ENCODE results near the gene SNTG2. TPM values are rescaled to one million over a fixed set of nuclear protein-coding genes. Genes with fewer than 3 reads are reported as not detected.

Gene SNTG2
- total RNA-seq, 2 experiments from 2014 or later = 0.57 to 1.0 TPM

- CTCF ChIA-PET = no interaction called here
- Mint-ChIP-seq H3K27ac (no peak overlapping the region), H3K4me1 (ENCODE audit: low read depth) (peaks cover 17% of the 10 kb centered on the region), H3K4me3 (no peak overlapping the region), H3K27me3 (ENCODE audit: low read depth) (peaks cover 6% of the 10 kb centered on the region), H3K9me3 (no peaks in the 10 kb centered on the region), H3K36me3 (ENCODE audit: low read depth) (no peaks in the 10 kb centered on the region)
- intact Hi-C loops (cut with micrococcal nuclease) = no loop called here
- no peak for DNase-seq
Observed at GRCh38 chr2:987789-988188, 37.1 kb downstream of the SNTG2 start.

GRCh38 chr2:989781-990467, 39.3 kb downstream of the SNTG2 start:
- no peak overlapping the region for H3K27ac Mint-ChIP-seq
- H3K9me3 Mint-ChIP-seq = no peaks in the 10 kb centered on the region
- peaks cover 10% of the 10 kb centered on the region for H3K4me1 Mint-ChIP-seq (ENCODE audit: low read depth)
- H3K36me3 Mint-ChIP-seq (ENCODE audit: low read depth) = no peaks in the 10 kb centered on the region
- CTCF ChIA-PET = no interaction called here
- intact Hi-C loops (cut with micrococcal nuclease) = no loop called here
- no peak overlapping the region for H3K4me3 Mint-ChIP-seq
- H3K27me3 Mint-ChIP-seq (ENCODE audit: low read depth) = no peaks in the 10 kb centered on the region
- DNase-seq = no peak

GRCh38 chr2:990970-991369, 40.3 kb downstream of the SNTG2 start:
- CTCF ChIA-PET = no interaction called here
- no peaks in the 10 kb centered on the region for H3K9me3 Mint-ChIP-seq
- intact Hi-C loops (cut with micrococcal nuclease) = no loop called here
- no peak overlapping the region for H3K27ac Mint-ChIP-seq
- H3K36me3 Mint-ChIP-seq (ENCODE audit: low read depth) = no peaks in the 10 kb centered on the region
- H3K4me3 Mint-ChIP-seq = no peak overlapping the region
- DNase-seq = no peak
- H3K4me1 Mint-ChIP-seq (ENCODE audit: low read depth) = peaks cover 3% of the 10 kb centered on the region
- peaks cover 7% of the 10 kb centered on the region for H3K27me3 Mint-ChIP-seq (ENCODE audit: low read depth)

GRCh38 chr2:1002350-1002749, 51.7 kb downstream of the SNTG2 start:
- intact Hi-C loops (cut with micrococcal nuclease) = no loop called here
- Mint-ChIP-seq H3K4me3 (no peak overlapping the region), H3K36me3 (ENCODE audit: low read depth) (peaks cover 5% of the 10 kb centered on the region), H3K9me3 (peaks cover 8% of the 10 kb centered on the region), H3K27ac (no peak overlapping the region), H3K4me1 (ENCODE audit: low read depth) (no peaks in the 10 kb centered on the region), H3K27me3 (ENCODE audit: low read depth) (peaks cover 9% of the 10 kb centered on the region)
- no peak for DNase-seq
- CTCF ChIA-PET = no interaction called here

GRCh38 chr2:1004398-1004797, 53.7 kb downstream of the SNTG2 start:
- Mint-ChIP-seq H3K27me3 (ENCODE audit: low read depth) (peaks cover 3% of the 10 kb centered on the region), H3K4me1 (ENCODE audit: low read depth) (no peaks in the 10 kb centered on the region), H3K4me3 (no peak overlapping the region), H3K36me3 (ENCODE audit: low read depth) (no peaks in the 10 kb centered on the region), H3K27ac (no peak overlapping the region), H3K9me3 (no peaks in the 10 kb centered on the region)
- CTCF ChIA-PET = no interaction called here
- peak; percentile 15 for DNase-seq
- intact Hi-C loops (cut with micrococcal nuclease) = no loop called here

GRCh38 chr2:1010415-1010930, 59.8 kb downstream of the SNTG2 start:
- Mint-ChIP-seq H3K4me3 (no peak overlapping the region), H3K27ac (no peak overlapping the region), H3K27me3 (ENCODE audit: low read depth) (peaks cover 13% of the 10 kb centered on the region), H3K9me3 (no peaks in the 10 kb centered on the region), H3K36me3 (ENCODE audit: low read depth) (no peaks in the 10 kb centered on the region), H3K4me1 (ENCODE audit: low read depth) (peaks cover 10% of the 10 kb centered on the region)
- DNase-seq = no peak
- intact Hi-C loops (cut with micrococcal nuclease) = no loop called here
- CTCF ChIA-PET = no interaction called here

GRCh38 chr2:1011006-1011405, 60.4 kb downstream of the SNTG2 start:
- CTCF ChIA-PET = no interaction called here
- intact Hi-C loops (cut with micrococcal nuclease) = no loop called here
- no peak overlapping the region for H3K4me3 Mint-ChIP-seq
- DNase-seq = no peak
- H3K27ac Mint-ChIP-seq = no peak overlapping the region
- no peaks in the 10 kb centered on the region for H3K9me3 Mint-ChIP-seq
- H3K36me3 Mint-ChIP-seq (ENCODE audit: low read depth) = no peaks in the 10 kb centered on the region
- H3K27me3 Mint-ChIP-seq (ENCODE audit: low read depth) = peaks cover 13% of the 10 kb centered on the region
- peaks cover 10% of the 10 kb centered on the region for H3K4me1 Mint-ChIP-seq (ENCODE audit: low read depth)

GRCh38 chr2:1011985-1012384, 61.3 kb downstream of the SNTG2 start:
- no peak for DNase-seq
- H3K27me3 Mint-ChIP-seq (ENCODE audit: low read depth) = peaks cover 9% of the 10 kb centered on the region
- peaks cover 10% of the 10 kb centered on the region for H3K4me1 Mint-ChIP-seq (ENCODE audit: low read depth)
- H3K36me3 Mint-ChIP-seq (ENCODE audit: low read depth) = no peaks in the 10 kb centered on the region
- CTCF ChIA-PET = no interaction called here
- no peak overlapping the region for H3K27ac Mint-ChIP-seq
- intact Hi-C loops (cut with micrococcal nuclease) = no loop called here
- no peak overlapping the region for H3K4me3 Mint-ChIP-seq
- no peaks in the 10 kb centered on the region for H3K9me3 Mint-ChIP-seq

GRCh38 chr2:1014802-1015201, 64.2 kb downstream of the SNTG2 start:
- no peaks in the 10 kb centered on the region for H3K36me3 Mint-ChIP-seq (ENCODE audit: low read depth)
- no peak overlapping the region for H3K27ac Mint-ChIP-seq
- no peak overlapping the region for H3K4me3 Mint-ChIP-seq
- H3K27me3 Mint-ChIP-seq (ENCODE audit: low read depth) = peaks cover 7% of the 10 kb centered on the region
- intact Hi-C loops (cut with micrococcal nuclease) = no loop called here
- H3K4me1 Mint-ChIP-seq (ENCODE audit: low read depth) = peaks cover 8% of the 10 kb centered on the region
- no peaks in the 10 kb centered on the region for H3K9me3 Mint-ChIP-seq
- CTCF ChIA-PET = no interaction called here
- DNase-seq = no peak

GRCh38 chr2:1016500-1016899, 65.9 kb downstream of the SNTG2 start:
- no peaks in the 10 kb centered on the region for H3K36me3 Mint-ChIP-seq (ENCODE audit: low read depth)
- no peaks in the 10 kb centered on the region for H3K9me3 Mint-ChIP-seq
- H3K4me1 Mint-ChIP-seq (ENCODE audit: low read depth) = no peaks in the 10 kb centered on the region
- H3K27me3 Mint-ChIP-seq (ENCODE audit: low read depth) = no peaks in the 10 kb centered on the region
- CTCF ChIA-PET = no interaction called here
- no peak for DNase-seq
- H3K27ac Mint-ChIP-seq = no peak overlapping the region
- intact Hi-C loops (cut with micrococcal nuclease) = no loop called here
- H3K4me3 Mint-ChIP-seq = no peak overlapping the region

- H3K9me3 Mint-ChIP-seq = no peaks in the 10 kb centered on the region
- intact Hi-C loops (cut with micrococcal nuclease) = no loop called here
- no peaks in the 10 kb centered on the region for H3K36me3 Mint-ChIP-seq (ENCODE audit: low read depth)
- no peak overlapping the region for H3K4me3 Mint-ChIP-seq
- no peak for DNase-seq
- no peak overlapping the region for H3K27ac Mint-ChIP-seq
- H3K4me1 Mint-ChIP-seq (ENCODE audit: low read depth) = no peaks in the 10 kb centered on the region
- CTCF ChIA-PET = no interaction called here
- no peaks in the 10 kb centered on the region for H3K27me3 Mint-ChIP-seq (ENCODE audit: low read depth)
Observed at GRCh38 chr2:1017827-1018226, 67.2 kb downstream of the SNTG2 start.

GRCh38 chr2:1020206-1020605, 69.6 kb downstream of the SNTG2 start:
- Mint-ChIP-seq H3K4me1 (ENCODE audit: low read depth) (no peaks in the 10 kb centered on the region), H3K27me3 (ENCODE audit: low read depth) (no peaks in the 10 kb centered on the region), H3K27ac (no peak overlapping the region), H3K4me3 (no peak overlapping the region), H3K36me3 (ENCODE audit: low read depth) (no peaks in the 10 kb centered on the region), H3K9me3 (no peaks in the 10 kb centered on the region)
- CTCF ChIA-PET = interaction anchor here (0.7 to 1.4 kb wide), 2 partner anchors 120 to 155 kb away, joined by 4 to 5 read pairs; no protein-coding TSS in a partner anchor
- intact Hi-C loops (cut with micrococcal nuclease) = no loop called here
- no peak for DNase-seq

- H3K4me1 Mint-ChIP-seq (ENCODE audit: low read depth) = no peaks in the 10 kb centered on the region
- no peak overlapping the region for H3K27ac Mint-ChIP-seq
- no peaks in the 10 kb centered on the region for H3K27me3 Mint-ChIP-seq (ENCODE audit: low read depth)
- intact Hi-C loops (cut with micrococcal nuclease) = no loop called here
- CTCF ChIA-PET = no interaction called here
- H3K9me3 Mint-ChIP-seq = no peaks in the 10 kb centered on the region
- no peak overlapping the region for H3K4me3 Mint-ChIP-seq
- no peaks in the 10 kb centered on the region for H3K36me3 Mint-ChIP-seq (ENCODE audit: low read depth)
- DNase-seq = no peak
Observed at GRCh38 chr2:1022178-1022577, 71.5 kb downstream of the SNTG2 start.

Measured in activated naive CD4-positive, alpha-beta T cell treated with anti-CD3 and anti-CD28 coated beads for 36 hours (primary cell).